Measurements from ENCODE around the gene ATP12A. TPM values are rescaled to one million over a fixed set of nuclear protein-coding genes. Genes with fewer than 3 reads are reported as not detected.

The ATP12A gene
- total RNA-seq, 2 donors from 2014 or later = 0.12 to 0.42 TPM

Other genes starting within 250 kb of the ATP12A start
- gene PARP4, start 167.6 kb upstream of the ATP12A start, total RNA-seq = 10 to 100 TPM; 55.8 to 71.8 TPM
- not detected for gene RNF17, start 83.8 kb downstream of the ATP12A start, total RNA-seq

All from natural killer cell treated with Interleukin-12 subunit alpha and Interleukin-12 subunit beta and Interleukin-15 and Interleukin-18, amount 100 ng/mL, for 72 hours (primary cell).